ENCODE data around the gene KLHL20.
"Not testable (repeated sequence)": the region's sequence is repeated elsewhere in the genome, so short reads cannot be mapped to it uniquely, and the experiment has no call there.

The KLHL20 gene

GRCh38 chr1:173753830-173754229, 39.0 kb downstream of the KLHL20 start:
- no peak for DNase-seq

DNA sequence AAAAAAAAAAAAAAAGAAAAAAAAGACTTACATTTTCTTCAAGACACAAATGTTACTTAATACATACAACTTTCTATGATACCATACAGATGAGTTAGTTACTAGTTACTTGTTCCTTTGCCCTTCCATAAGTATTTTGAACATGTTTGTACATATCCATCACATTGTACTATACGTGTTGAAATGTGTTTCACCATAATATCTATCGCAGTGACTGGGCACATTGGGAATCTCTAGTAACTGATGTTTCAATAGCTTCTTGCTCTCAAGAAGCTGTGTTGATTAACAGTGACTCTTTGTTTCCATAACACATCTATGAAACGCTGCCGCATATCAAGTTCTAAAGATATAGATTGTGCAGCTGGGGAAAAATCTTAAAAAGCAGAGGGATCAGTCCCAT, 42.9 kb downstream of the KLHL20 start:
- DNase-seq = no peak

DNA sequence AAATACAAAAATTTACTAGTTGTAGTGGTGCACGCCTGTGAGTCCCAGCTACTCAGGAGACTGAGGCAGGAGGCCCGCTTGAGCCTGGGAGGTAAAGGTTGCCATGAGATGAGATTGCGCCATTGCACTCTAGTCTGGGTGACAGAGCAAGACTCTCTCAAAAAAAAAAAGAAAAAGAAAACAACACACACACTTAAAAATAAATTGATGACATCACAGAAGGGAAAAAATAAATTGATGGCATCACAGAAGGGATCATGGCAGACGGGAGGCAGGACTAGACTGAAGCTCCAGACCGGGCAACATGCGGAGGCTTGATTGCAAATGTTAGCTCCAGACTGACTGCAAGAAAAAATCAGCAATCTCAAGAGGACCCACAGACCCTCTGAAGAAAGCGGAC, 43.3 kb downstream of the KLHL20 start:
- DNase-seq = no peak

GRCh38 chr1:173758980-173759379, 44.2 kb downstream of the KLHL20 start:
- DNase-seq = no peak

GRCh38 chr1:173764331-173764730, 49.5 kb downstream of the KLHL20 start:
- DNase-seq = not testable (repeated sequence)

DNA sequence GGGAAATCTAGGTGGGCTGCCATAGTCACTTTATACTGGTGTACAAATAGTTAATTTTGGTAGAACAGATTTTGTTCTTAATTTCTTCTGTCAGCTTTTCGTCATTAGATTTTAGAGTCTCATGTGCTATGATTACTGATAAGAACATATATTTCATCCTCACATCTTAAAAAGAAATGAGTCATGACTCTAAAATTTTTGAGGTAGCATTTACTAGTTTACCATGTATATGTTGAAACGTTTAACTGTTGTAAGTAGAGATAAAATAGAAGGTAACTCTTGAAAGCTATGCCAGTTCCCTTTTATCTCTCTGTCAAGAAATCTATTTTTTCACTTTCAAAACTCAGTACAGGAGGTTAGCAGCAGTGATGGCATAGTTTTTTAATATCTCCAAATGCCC, 53.4 kb downstream of the KLHL20 start:
- DNase-seq = no peak

DNA sequence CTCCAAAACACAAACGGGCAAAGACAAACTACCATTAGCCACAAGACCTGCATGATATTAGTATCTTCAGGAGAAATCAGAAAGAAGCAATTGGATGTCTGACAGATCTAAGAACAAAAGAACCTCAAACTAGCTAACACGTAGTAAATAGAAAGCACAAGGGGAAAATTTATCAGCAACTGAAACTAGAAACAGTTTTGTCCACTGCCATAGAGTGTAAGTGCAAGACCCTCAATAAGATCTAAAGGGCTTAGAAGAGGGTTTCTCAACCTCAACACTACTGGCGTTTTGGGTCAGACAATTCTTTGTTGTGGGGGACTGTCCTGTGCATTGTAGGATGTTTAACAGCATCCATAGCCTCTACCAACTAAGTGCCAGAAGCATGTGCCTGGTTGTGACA, 54.0 kb downstream of the KLHL20 start:
- DNase-seq = no peak

DNA sequence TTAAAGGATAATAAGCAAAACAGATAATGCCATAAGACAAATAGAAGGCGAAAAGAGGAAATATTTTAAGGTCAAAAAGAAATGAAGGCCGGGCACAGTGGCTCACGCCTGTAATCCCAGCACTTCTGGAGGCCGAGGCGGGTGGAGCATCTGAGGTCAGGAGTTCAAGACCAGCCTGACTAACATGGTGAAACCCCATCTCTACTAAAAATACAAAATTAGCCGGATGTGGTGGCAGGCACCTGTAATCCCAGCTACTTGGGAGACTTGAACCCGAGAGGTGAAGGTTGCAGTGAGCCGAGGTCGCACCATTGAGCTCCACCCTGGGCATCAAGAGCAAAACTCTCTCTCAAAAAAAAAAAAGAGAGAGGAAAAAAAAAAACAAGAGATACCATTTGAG, 55.5 kb downstream of the KLHL20 start:
- DNase-seq = not testable (repeated sequence)

- DNase-seq = no peak
These were observed 56.8 kb downstream of the KLHL20 start for GRCh38 chr1:173771560-173771959.

- no peak for DNase-seq
These were observed 60.9 kb downstream of the KLHL20 start for GRCh38 chr1:173775578-173776226.

DNA sequence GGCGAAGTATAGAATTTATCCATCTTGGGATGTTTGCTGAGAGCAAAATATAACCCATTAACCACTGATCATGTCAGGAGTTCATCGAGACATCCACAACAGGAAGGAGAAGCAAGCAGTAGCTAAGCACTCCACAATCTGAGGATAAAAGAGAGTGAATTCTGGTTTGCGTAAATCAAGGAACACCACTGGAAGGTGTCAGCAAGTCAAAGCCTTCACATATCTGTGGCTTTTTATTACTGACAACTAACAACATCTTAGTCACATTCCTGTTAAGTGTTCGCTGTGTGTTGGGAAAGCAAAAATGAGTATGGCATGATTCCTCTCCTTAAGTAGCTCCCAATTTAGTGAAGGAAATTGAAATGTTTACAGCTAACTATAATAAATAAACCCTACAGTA, 65.2 kb downstream of the KLHL20 start:
- no peak for DNase-seq

- DNase-seq = no peak
These were observed 70.2 kb downstream of the KLHL20 start for GRCh38 chr1:173784997-173785396.

DNA sequence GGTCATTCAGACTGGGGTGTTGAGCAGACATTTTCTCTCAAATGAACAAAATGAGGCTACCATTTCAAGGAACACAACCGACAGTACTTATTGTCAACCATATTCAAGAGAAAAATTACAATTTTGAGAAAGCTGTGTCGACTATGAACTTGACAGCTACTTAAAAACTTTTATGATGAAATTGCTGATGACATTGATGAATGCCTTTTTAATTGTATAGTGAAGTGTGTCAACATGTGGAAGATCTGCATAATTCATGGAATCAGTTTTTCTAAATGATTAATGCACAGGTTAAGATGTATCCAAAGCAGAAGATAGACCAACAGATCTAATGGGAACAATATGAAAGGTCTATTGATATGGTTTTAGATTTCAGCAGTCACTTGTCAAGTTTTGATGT, 75.1 kb downstream of the KLHL20 start:
- no peak for DNase-seq

GRCh38 chr1:173798078-173798477, 83.3 kb downstream of the KLHL20 start:
- DNase-seq = no peak

GRCh38 chr1:173799995-173800394, 85.2 kb downstream of the KLHL20 start:
- not testable (repeated sequence) for DNase-seq

DNA sequence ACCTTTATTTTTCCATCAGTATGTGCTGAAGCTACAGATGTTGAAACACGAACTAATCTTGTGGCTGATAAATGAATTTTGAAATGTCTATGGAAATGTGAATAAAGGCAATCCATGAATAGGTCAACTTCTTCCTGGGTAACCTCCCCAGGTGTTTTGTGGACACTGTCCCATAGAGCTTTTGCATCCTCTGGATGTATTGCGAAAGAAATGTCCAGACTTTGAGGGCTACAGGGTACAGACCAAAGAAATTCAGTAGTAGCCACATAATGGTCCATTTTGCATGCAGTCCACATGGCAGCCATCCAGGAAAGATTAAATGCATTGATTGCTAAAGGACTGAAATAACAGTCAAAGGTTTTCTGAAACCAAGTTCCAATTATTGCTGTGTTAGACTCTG, 88.2 kb downstream of the KLHL20 start:
- no peak for DNase-seq

GRCh38 chr1:173813654-173814053, 98.9 kb downstream of the KLHL20 start:
- DNase-seq = not testable (repeated sequence)

DNA sequence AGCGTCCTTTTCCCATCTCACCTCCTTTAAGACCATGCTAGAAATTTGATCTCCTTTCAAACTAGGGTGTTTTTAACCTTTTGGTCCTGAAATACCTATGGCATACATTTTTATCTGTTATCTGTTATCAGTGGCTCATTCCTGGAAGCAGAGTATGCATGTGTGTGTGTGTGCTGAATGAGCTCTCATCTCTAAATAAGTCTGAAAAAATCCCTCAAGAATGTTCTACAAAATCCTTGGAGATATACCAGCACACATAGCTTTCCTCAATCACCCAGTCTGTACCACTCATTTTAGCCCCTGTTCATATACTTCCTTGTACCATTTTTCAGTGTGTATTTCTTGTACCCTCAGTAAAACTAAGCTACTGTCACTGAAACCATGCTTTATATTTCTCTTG, 103.7 kb downstream of the KLHL20 start:
- DNase-seq = no peak

- no peak for DNase-seq
These were observed 106.9 kb downstream of the KLHL20 start for GRCh38 chr1:173821680-173822079.

GRCh38 chr1:173823781-173824314, 109.1 kb downstream of the KLHL20 start:
- no peak for DNase-seq

- DNase-seq = peak; percentile 87
These were observed 109.7 kb downstream of the KLHL20 start, which contains the start of the genes CENPL and DARS2 for GRCh38 chr1:173824315-173825081. CENPL (minus strand) TSS chr1:173824883; CDS start chr1:173811299, 13,584 bp downstream. DARS2 (plus strand) TSS chr1:173824673; CDS start chr1:173825230, 557 bp downstream.

- no peak for DNase-seq
These were observed 112.8 kb downstream of the KLHL20 start for GRCh38 chr1:173827611-173828010.

DNA sequence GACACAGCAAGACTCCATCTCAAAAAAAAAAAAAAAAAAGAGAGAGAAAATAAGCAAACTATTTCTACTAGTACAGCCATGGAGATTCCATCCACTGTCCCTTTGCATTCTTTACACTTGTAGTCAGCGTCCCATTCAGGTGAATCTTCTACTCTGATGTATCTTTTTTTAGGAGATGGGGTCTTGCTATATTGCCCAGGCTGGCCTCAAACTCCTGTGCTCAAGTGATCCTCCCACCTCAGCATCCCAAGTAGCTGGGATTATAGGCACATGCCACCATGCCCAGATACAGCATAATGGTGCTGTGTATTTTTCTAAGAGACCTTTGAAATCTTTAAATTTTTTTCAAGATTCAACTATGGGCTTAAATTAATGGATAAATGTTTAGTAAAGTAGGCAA, 118.0 kb downstream of the KLHL20 start:
- no peak for DNase-seq
